HFF-Myc (cell line): ENCODE measurements around the gene ARHGAP4.

Experiments used
- DNase-seq: peaks from one replicate; pipeline ENCODE4 v3.0.0-alpha.2; 2011; ENCODE audit warnings: low read depth; ENCODE audit errors: extremely low read depth
- H3K4me3 ChIP-seq: replicated peaks from 2 replicates; pipeline ENCODE4 v1.5.1; 2011; ENCODE audit warnings: low read depth, mild to moderate bottlenecking, control low read depth, low read length
- TF ChIP-seq, protein P1 (sequence below): IDR thresholded peaks from 2 replicates; pipeline ENCODE4 v1.5.1; 2012; ENCODE audit warnings: mild to moderate bottlenecking, low read depth, low read length, control low read depth; ENCODE audit errors: missing control alignments

The ARHGAP4 gene

DNA sequence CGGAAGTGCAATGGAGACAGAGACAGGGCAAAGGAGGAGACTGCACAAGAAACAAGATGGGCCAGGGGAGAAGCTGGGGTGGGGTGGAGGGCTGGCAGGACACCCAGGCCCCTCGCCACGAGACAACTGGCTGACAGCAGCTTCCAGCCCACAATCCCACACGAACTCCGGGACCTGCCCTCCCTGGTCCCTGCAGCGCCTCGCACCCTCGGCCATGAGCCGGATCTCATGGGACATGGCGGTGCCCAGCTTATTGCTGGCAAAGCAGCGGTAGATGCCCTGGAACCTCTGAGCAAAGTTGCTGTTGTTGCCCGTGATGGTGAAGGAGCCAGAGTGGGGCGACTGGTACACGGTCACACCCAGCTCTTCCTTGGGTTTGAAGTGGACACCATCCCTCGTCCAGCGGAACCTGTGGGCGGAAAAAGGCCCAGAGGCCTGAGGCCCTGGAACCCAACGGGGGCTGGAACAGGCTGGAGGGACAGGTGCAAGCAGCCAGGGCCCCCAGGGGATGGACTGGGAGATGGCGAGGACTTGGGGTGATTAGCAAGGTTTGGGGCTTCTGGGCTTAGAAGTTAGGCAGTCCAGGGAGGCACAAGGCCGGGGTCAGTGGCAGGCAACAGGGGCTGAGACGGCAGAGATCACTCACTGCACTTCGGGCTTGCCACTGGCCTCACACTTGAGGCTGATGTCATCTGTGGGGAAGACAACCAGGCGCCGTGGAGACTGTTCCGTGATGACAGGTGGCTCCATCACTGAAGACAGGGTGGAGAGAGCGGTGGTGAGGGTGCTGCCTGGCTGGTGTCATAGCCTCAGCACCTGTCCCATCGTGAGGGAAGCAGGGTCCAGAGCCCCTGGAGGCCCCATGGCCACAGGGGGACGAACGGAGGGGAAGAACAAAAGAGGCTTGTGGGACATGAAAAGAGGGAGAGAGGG lies 53.9 kb downstream of the ARHGAP4 start:
- DNase-seq, result no peak
- TF ChIP-seq, protein P1, sequence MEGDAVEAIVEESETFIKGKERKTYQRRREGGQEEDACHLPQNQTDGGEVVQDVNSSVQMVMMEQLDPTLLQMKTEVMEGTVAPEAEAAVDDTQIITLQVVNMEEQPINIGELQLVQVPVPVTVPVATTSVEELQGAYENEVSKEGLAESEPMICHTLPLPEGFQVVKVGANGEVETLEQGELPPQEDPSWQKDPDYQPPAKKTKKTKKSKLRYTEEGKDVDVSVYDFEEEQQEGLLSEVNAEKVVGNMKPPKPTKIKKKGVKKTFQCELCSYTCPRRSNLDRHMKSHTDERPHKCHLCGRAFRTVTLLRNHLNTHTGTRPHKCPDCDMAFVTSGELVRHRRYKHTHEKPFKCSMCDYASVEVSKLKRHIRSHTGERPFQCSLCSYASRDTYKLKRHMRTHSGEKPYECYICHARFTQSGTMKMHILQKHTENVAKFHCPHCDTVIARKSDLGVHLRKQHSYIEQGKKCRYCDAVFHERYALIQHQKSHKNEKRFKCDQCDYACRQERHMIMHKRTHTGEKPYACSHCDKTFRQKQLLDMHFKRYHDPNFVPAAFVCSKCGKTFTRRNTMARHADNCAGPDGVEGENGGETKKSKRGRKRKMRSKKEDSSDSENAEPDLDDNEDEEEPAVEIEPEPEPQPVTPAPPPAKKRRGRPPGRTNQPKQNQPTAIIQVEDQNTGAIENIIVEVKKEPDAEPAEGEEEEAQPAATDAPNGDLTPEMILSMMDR, result no peak
- H3K4me3 ChIP-seq, result no peak overlapping the region

DNA sequence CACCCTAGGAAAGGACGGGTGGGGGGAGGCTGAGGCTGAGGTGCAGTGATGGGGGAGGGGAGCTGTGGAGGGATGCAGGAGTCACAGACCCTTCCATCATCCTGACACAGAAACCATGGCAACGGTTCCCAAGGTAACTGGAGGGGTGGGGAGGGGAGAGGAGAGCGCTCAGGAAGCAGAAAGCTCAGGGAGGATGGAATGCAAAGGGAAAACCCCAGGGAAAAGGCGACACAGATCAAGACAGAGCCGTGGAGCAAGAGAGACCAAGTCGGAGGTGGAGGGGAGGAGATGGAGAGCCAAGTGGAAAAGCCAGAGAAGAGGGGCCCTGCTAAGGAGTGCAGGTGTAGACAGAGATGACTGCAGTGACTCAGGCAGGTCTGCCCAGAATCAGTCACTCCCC lies 54.6 kb downstream of the ARHGAP4 start:
- no peak overlapping the region for H3K4me3 ChIP-seq
- TF ChIP-seq, protein P1, result no peak
- no peak for DNase-seq

DNA sequence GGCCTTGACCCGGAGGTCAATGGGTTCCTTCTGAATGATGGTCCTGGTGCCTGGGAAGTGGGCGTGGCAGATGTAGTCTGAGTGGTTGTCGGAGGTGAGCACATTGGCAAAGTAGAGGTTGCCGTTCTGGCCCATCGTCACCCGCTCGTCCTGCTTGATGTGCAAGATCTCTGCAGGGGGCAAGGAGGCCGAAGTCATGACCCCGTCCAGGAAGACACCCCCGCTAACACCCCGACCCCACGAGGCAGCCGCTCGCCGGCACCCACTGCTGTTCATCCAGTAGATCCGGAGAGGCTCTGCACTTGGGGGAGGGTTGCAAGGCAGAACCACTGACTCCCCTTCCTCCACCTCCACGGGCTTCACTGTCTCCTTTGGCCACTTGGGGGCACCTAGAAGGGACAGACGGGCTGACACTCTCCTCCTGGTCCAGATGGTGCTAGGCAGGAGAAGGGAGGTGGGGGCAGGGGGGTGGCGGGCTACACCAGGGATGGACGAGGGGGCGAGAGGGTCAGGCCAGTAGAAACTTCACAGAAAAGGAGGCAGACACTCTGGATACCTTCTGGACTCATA lies 55.2 kb downstream of the ARHGAP4 start:
- DNase-seq, result no peak
- no peak overlapping the region for H3K4me3 ChIP-seq
- TF ChIP-seq, protein P1, result no peak

DNA sequence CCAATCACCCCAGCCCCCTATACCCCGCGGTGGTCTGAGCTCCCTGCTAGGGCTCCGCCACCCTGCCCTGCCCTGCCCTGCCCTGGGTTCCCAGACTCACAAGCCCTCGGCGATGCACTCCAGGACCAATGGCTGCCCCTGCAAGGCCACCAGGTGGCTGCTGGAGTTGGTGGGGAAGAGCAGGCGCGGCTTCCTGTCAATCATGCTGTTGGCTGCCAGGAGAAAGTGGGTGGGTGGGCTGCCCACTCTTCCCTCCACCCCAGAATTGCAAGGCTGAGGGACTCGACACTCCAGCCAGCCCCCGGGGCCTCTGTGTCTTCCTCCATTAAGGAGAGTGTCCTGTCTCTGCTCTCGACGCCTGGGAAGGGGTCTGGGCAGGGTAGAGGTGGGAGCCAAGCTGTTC lies 55.8 kb downstream of the ARHGAP4 start:
- no peak for DNase-seq
- TF ChIP-seq, protein P1, result no peak

GRCh38 chrX:153869473-153870287 lies 56.4 kb downstream of the ARHGAP4 start:
- no peak overlapping the region for H3K4me3 ChIP-seq
- TF ChIP-seq, protein P1, result no peak
- DNase-seq, result no peak

More for the DNA sequence above, 55.8 kb downstream of the ARHGAP4 start:
- H3K4me3 ChIP-seq, result no peak overlapping the region

GRCh38 chrX:153868576-153869472 lies 57.2 kb downstream of the ARHGAP4 start:
- TF ChIP-seq, protein P1, result no peak
- no peak for DNase-seq
- no peak overlapping the region for H3K4me3 ChIP-seq
